HL-60 (cell line): Measurements from ENCODE around the gene PKP1.

Source experiments
- CTCF ChIP-seq: IDR thresholded peaks from one replicate; pipeline ENCODE4 v1.5.1; 2011; ENCODE audit warnings: low read length, control low read depth, inconsistent platforms; ENCODE audit not compliant: insufficient read depth
- GABPA ChIP-seq: IDR thresholded peaks from 2 replicates; pipeline ENCODE4 v1.6.1; 2012; ENCODE audit warnings: low read depth
- POLR2AphosphoS5 ChIP-seq: IDR thresholded peaks from 2 replicates; pipeline ENCODE4 v1.6.1; 2012; ENCODE audit warnings: low read depth

GRCh38 chr1:201241736-201242135 is 41.6 kb upstream of the PKP1 start:
- TF ChIP-seq CTCF (no peak), POLR2AphosphoS5 (no peak), GABPA (peak; percentile 45; the same call in 1 of the 2 replicates)
